ENCODE results near the gene GSDME. TPM values are rescaled to one million over a fixed set of nuclear protein-coding genes. Genes with fewer than 3 reads are reported as not detected.

Gene GSDME
- total RNA-seq, 4 donors from 2014 or later = 14.0 to 177 (median 135) TPM

DNA sequence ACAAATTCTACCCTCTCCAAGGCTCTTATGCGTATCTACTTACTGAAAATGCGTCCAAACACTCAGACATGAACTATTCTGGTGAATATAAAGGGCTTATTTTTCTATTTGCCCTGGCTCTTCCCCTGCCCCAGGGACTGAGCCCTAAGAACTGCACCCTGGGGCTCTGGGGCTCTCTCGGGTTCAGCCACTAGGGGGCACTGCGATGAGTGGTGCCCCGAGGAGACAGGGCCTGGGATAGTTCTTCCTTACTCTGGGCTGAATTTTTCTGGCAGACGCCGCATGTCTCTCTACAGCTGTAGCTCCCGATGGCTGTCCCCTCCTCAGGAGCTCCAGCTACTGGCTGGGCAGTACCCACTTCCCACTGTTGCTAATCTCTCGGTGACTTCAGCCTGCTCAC, 30.8 kb upstream of the GSDME start:
- Histone ChIP-seq H3K9me3 (no peaks in the 10 kb centered on the region), H3K4me3 (no peak overlapping the region), H3K4me1 (no peaks in the 10 kb centered on the region), H3K36me3 (no peaks in the 10 kb centered on the region), H3K27ac (no peak overlapping the region), H3K27me3 (no peaks in the 10 kb centered on the region)
- DNase-seq = no peak
- TF ChIP-seq, protein P1, sequence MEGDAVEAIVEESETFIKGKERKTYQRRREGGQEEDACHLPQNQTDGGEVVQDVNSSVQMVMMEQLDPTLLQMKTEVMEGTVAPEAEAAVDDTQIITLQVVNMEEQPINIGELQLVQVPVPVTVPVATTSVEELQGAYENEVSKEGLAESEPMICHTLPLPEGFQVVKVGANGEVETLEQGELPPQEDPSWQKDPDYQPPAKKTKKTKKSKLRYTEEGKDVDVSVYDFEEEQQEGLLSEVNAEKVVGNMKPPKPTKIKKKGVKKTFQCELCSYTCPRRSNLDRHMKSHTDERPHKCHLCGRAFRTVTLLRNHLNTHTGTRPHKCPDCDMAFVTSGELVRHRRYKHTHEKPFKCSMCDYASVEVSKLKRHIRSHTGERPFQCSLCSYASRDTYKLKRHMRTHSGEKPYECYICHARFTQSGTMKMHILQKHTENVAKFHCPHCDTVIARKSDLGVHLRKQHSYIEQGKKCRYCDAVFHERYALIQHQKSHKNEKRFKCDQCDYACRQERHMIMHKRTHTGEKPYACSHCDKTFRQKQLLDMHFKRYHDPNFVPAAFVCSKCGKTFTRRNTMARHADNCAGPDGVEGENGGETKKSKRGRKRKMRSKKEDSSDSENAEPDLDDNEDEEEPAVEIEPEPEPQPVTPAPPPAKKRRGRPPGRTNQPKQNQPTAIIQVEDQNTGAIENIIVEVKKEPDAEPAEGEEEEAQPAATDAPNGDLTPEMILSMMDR (IDR thresholded peaks at IDR 0.05) = no peak
- TF ChIP-seq POLR2A (IDR thresholded peaks at IDR 0.05) = no peak

DNA sequence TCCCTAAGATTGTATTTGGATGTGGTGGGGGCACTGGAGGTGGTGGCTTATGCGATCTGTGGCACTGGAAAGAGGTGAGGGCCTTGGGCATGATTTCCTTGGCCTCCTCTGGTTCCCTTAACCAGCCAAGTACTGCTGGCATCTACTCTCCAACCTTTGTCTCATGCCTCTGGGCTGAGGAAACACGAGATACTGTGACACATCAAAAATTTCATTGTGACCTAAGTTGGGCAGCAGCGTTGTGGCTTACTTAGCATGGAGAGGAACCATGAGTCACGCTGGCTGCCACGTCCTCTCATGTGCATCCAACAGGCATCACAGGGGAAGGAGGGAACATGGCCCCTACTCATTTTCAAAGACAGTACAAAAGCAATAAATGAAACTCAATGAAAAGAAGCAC, 29.7 kb upstream of the GSDME start:
- no peaks in the 10 kb centered on the region for H3K36me3 ChIP-seq
- no peaks in the 10 kb centered on the region for H3K9me3 ChIP-seq
- TF ChIP-seq POLR2A (IDR thresholded peaks at IDR 0.05) = no peak
- TF ChIP-seq, protein P1 (IDR thresholded peaks at IDR 0.05) = no peak
- H3K4me3 ChIP-seq = no peak overlapping the region
- no peak for DNase-seq
- H3K27ac ChIP-seq = no peak overlapping the region
- H3K27me3 ChIP-seq = no peaks in the 10 kb centered on the region
- no peaks in the 10 kb centered on the region for H3K4me1 ChIP-seq

DNA sequence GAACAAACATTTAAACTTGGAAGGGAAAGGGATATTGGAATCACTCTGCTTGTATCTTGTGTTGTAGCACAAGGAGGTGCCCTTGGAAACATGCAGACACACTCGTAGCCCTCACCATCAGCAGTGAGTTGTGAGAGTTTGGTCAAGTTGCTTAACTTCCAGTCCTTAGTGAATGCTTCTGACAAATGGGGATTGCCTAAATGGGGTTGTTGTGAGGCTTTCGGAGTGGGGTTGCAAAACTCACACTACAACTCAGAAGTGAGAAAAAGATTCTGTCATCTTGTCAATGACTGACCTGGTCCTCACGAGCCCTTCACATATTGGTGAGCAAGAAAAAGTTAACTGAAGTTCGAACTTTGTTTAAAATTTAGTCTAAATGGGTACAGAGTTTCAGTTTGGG, 29.0 kb upstream of the GSDME start:
- Histone ChIP-seq H3K4me1 (no peaks in the 10 kb centered on the region), H3K27ac (no peak overlapping the region), H3K27me3 (no peaks in the 10 kb centered on the region), H3K36me3 (no peaks in the 10 kb centered on the region), H3K4me3 (no peak overlapping the region), H3K9me3 (no peaks in the 10 kb centered on the region)
- no peak for DNase-seq
- no peak for TF ChIP-seq POLR2A (IDR thresholded peaks at IDR 0.05)
- TF ChIP-seq, protein P1 (IDR thresholded peaks at IDR 0.05) = no peak

DNA sequence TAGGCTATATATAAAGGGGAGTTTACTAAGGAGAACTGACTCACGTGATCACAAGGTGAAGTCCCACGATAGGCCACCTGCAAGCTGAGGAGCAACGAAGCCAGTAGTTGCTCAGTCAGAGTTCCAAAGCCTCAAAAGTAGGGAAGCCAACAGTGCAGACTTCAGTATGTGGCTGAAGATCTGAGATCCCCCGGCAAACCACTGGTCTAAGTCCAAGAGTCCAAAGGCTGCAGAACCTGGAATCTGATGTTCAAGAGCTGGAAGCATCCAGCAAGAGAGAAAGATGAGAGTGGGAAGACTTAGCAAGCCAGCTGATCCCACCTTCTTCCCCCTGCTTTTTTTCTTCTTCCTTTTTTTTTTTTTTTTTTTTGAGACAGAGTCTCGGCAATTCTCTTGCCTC, 27.0 kb upstream of the GSDME start:
- Histone ChIP-seq H3K36me3 (no peaks in the 10 kb centered on the region), H3K27ac (no peak overlapping the region), H3K9me3 (no peaks in the 10 kb centered on the region), H3K4me1 (no peaks in the 10 kb centered on the region), H3K27me3 (no peaks in the 10 kb centered on the region), H3K4me3 (no peak overlapping the region)
- TF ChIP-seq, protein P1 (IDR thresholded peaks at IDR 0.05) = no peak
- no peak for TF ChIP-seq POLR2A (IDR thresholded peaks at IDR 0.05)
- DNase-seq = no peak

DNA sequence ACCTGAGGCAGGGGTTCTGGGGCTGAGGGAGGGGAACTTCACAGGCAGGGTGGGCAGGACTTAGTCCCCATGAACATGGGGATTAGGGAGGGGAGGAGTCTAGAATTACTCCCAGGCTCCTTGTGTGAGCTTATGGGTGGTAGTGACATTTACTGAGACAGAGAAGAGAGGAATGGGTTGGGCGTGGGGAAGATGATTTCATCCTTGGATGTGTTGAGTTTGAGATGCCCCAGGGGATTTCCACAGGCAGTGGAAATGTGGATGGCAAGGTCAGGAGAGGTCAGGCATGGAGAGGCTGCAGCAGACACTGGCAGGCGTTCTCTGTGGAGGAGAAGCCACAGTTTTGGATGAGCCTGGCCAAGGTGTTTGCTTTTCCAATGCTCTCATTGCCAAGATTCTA, 26.4 kb upstream of the GSDME start:
- Histone ChIP-seq H3K27me3 (no peaks in the 10 kb centered on the region), H3K9me3 (no peaks in the 10 kb centered on the region), H3K27ac (no peak overlapping the region), H3K36me3 (no peaks in the 10 kb centered on the region), H3K4me1 (no peaks in the 10 kb centered on the region), H3K4me3 (no peak overlapping the region)
- no peak for DNase-seq
- no peak for TF ChIP-seq POLR2A (IDR thresholded peaks at IDR 0.05)
- TF ChIP-seq, protein P1 (IDR thresholded peaks at IDR 0.05) = no peak

DNA sequence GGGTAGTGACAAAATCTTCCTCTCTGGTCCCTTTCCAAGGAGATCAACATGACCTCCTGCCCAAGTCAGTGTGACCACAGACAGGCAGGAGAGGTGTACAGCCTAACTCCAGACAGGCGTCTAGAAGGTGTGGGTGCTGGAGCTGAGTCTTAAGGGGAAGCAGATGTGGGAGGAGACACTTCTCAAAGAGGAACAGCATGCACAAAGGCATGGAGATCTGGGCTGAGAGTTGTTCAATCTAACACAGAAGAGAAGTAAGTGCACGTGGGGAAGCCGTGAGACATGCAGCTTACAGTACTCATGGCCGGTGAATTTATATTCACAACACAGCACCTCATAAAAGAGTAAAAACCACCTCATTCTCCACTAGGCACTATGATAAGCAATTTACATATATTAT, 23.8 kb upstream of the GSDME start:
- TF ChIP-seq, protein P1 (IDR thresholded peaks at IDR 0.05) = no peak

More for the DNA sequence above, 23.8 kb upstream of the GSDME start:
- no peak for DNase-seq
- Histone ChIP-seq H3K36me3 (no peaks in the 10 kb centered on the region), H3K4me1 (no peaks in the 10 kb centered on the region), H3K4me3 (no peak overlapping the region), H3K27ac (no peak overlapping the region), H3K9me3 (no peaks in the 10 kb centered on the region), H3K27me3 (no peaks in the 10 kb centered on the region)

All from Peyer's patch (tissue), 4 donors.